Adrenal gland (tissue), 5 donors: ENCODE data around the gene EPB41L2.

Experiments
- CTCF ChIP-seq, 6 experiments: fragments of 450-650 bp in 4 of 6; fragments of 200-600 bp in 2 of 6; sonication (generic) in 1 of 6; IDR thresholded peaks; 1 replicate in 5 of 6; 2 replicates in 1 of 6; pipeline versions ENCODE4 v1.5.1 to v1.8.0; 2016 to 2021; ENCODE audit warnings: antibody characterized with exemption in 6 of 6, mild to moderate bottlenecking in 2 of 6, moderate library complexity in 1 of 6
- POLR2A ChIP-seq, 2 donors: fragments of 450-650 bp; IDR thresholded peaks; one replicate each; pipeline ENCODE4 v1.6.1; 2017; ENCODE audit warnings: antibody characterized with exemption in 2 of 2, mild to moderate bottlenecking in 2 of 2, moderate library complexity in 1 of 2
- donor health status: DM: no; HTN: no; CAD: no.

DNA sequence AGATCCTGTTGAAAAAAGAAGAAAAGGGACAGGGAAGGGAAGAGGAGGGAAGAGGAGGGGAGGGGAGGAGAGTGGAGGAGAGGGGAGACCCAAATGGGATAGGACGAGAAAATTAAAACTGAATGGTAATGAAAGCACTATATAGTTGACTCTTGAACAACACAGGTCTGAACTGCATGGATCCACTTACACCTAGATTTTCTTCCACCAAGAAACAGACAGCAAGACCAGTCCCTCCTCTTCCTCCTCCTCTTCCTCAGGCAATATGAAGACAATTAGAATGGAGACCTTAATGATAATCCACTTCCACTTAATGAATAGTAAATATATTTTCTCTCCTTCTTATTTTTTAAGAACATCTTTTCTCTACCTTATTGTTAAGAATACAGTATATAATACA lies 113.5 kb downstream of the EPB41L2 start:
- TF ChIP-seq CTCF (IDR thresholded peaks at IDR 0.05) (no peak), POLR2A (IDR thresholded peaks at IDR 0.05) (no peak)
